Pons (tissue), 1 donor: ENCODE data around the gene DDX28.
"Not testable (repeated sequence)": the region's sequence is repeated elsewhere in the genome, so short reads cannot be mapped to it uniquely, and the experiment has no call there.

Source experiments
- DNase-seq: peaks from one replicate; pipeline ENCODE4 v3.0.0-alpha.2; 2016; ENCODE audit warnings: low spot score

The DDX28 gene

DNA sequence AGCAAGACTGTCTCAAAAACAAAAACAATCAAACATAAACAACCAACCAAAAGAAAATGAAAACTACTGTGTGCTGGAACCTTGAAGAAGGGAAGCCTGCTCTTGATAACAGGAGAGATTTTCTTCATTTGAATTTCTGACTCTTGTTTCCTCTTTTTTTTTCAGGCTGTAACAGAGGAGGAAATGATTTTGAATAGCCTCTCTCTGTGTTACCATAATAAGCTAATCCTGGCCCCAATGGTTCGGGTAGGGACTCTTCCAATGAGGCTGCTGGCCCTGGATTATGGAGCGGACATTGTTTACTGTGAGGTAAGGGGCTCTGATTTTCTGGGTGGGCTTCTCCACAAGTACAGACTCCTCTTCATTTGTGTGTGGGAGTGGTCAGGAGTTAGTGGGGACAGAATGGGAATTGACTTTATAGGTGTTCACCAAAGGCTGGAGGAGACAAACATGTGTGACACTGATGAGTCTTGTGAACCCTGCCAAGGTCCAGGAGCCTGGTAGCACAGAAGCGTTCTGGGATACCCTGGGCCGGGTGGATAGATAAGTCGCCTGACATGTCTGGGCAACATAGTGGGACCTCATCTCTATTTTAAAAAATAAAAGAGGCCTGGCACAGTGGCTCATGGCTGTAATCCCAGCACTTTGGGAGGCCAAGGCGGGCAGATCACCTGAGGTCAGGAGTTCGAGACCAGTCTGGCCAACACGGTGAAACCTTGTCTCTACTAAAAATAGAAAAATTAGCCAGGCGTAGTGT is 15.0 kb upstream of the DDX28 start:
- no peak for DNase-seq

DNA sequence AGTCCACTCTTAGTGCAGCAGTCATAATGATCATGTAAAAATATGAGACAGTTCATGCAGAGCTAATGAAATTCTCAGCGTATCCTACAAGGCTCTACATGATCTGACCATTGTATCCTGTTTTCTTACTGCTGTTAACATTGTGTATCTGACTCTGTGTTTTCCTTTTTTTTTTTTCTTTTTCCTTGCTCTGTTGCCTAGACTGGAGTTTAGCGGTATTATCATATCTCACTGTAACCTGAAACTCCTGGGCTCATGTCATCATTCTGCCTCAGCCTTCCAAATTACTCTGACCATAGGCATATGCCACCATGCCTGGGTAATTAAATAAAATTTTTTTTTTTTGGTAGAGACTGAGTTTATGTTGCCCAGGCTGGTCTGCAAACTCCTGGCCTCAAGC is 12.2 kb upstream of the DDX28 start:
- DNase-seq, result no peak

DNA sequence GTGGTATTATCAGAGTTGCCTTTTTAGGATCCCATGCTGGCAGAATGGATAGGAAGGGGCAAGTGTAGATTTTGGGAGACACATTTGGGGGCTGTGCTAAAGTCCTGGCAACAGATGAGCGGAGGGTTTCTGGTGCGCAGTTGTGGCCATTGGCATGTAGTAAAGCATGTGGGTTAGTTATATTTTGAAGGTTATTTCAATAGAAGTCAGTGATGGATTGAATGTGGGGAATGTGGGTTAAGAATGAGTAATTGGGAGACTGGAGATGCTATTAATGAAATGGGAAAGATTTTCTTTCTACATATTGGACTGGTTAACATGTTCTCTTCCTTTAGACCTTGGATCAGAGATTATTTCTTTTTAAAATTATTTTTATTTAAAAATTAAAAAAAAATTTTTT is 10.1 kb upstream of the DDX28 start:
- no peak for DNase-seq

DNA sequence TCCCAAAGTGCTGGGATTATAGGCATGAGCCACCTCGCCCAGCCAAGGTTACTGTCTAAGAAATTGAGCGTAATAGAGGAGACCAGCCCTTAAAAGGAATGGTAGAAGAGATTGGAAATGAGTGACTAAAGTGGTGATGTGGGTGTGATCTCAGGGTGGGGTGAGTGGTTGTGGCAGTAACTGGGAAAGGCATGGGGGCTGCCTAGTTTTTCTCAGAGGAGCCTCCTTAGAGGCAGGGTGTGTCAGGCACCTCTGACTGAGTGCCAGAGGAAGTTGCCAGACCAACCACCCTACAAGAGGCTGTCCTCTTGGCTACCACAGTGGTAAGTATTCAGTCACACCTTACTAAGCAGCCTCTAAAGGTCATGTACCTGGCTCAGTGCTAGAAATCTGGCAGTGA is 8.9 kb upstream of the DDX28 start:
- DNase-seq, result no peak

DNA sequence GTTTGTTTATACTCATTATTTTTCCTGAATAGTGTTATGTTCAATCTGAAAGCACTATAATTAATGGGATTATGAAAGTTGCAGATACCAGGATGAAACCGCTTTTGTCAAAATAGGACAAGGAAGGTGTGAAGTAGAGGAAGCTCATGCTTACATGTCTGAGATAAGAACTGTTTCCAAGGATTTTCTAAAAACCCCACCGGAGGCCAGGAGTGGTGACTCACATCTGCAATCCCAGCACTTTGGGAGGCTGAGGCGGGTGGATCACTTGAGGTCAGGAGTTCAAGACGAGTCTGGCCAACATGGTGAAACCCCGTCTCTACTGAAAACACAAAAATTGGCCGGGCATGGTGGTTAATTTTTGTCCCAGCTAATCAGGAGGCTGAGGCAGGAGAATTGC is 7.1 kb upstream of the DDX28 start:
- not testable (repeated sequence) for DNase-seq

DNA sequence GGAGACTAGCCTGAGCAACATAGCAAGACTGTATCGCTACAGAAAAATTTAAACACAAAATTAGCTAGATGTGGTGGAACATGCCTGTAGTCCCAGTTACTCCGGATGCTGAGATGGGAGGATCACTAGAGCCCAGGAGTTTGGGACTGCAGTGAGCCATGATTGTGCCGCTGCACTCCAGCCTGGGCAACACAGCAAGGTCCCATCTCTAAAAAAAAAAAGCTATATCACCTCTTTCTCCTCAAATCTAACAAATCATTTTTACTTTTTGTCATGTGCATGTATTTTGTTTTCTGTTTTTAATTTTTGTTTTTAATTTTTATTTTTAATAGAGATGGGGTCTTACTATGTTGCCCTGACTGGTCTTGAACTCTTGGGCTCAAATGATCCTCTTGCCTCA is 6.0 kb upstream of the DDX28 start:
- DNase-seq, result no peak

DNA sequence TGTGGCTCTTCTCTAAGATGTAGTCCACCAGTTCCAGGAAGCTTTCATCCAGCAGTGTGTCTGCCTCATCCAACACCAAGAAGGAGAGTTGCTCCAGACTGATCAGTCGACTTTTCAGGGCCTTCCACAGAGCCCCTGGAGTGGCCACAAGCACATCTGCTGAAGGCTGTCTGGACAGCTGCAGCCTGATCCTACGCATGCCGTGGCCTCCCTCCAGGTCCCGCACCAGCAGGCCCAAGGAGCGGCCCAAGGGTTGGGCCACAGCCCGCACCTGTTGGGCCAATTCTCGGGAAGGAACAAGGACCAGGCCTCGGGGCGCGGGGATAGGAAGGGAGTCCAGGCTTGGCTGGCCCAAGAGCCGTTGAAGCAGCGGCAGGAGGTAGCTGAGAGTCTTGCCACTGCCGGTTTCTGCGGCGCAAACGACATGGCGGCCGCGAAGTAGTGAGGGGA is 729 bp downstream of the DDX28 start:
- DNase-seq, result no peak

DNA sequence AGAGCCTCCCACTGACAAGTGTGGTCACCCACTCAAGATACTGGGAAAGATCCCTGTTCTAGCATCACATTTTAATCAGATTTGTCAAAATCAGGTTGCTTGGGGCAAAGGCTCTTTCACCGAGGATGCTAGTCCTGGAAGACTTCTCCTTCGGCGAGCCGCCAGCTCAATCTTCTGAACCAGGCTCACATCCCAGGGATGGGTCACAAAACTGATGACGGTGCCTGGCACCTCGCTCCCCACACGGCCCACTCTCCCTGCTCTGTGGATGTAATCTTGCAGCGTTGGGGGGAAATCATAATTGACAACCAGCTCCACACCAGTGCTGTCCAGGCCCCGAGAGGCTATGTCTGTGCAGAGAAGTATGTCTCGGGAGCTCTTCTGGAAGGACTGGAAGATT is 1.5 kb downstream of the DDX28 start:
- no peak for DNase-seq

DNA sequence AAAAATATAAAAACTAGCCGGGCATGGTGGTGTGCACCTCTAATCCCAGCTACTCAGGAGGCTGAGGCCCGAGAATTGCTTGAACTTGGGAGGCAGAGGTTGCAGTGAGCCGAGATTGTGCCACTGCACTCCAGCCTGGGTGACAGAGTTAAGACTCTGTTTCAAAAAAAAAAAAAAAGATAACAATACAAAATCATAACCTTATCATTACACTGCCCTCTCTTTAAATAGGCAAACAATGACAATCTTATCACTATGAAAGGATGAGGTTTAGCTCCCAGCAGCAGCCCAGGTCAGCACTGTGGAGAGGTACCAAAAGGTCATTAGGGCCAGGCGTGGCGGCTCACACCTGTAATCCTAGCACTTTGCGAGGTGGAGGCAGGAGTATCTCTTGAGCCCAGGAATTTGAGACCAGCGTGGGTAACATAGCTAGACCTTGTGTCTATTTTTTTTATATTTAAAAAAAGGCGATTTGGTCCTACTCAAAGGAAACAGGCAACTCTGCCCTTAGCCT is 3.8 kb downstream of the DDX28 start:
- no peak for DNase-seq

DNA sequence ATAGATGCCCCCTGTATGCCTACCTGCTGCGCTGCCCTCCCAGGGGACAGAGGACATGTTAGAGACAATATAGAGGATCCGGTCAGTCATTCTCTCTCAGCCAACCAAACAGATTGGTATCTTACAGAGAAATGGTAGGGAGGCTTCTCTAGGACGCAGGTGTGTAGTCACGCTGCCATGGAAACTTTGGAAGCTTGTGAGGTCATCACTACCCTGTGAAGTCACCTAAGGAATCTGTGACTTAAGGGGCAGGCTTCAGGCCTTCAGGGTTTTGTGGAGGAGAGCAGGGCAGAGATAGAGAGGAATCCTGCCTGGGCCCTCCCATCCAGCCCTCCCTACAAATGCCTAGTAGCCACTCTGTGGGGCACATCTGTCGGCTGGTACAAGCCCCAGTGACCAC is 7.4 kb downstream of the DDX28 start, which contains the start of gene DPEP2NB:
DPEP2NB (minus strand) TSS at position 231 of the 400 bp plus-strand sequence; CDS start at position 90, 141 bp downstream.
- DNase-seq, result no peak

DNA sequence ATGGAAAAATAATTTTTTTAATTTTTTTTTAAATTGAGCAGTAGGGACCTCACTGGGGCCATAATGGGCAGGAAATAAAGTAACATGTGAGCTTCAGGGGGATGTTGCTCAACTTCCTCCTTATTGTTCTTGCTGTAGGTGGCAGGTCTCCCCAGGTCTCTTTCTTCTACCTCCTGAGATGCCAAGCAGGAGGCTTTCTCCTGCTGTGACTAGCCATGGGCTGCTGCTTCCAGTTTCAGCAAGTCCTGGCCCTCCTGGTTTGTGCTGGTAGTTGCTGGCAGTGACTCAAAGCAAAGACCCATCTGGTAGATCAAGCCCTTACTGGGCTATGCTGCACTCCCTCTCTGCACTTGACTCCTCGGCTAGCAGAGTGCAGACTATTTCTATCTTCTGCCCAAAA is 9.6 kb downstream of the DDX28 start:
- no peak for DNase-seq

DNA sequence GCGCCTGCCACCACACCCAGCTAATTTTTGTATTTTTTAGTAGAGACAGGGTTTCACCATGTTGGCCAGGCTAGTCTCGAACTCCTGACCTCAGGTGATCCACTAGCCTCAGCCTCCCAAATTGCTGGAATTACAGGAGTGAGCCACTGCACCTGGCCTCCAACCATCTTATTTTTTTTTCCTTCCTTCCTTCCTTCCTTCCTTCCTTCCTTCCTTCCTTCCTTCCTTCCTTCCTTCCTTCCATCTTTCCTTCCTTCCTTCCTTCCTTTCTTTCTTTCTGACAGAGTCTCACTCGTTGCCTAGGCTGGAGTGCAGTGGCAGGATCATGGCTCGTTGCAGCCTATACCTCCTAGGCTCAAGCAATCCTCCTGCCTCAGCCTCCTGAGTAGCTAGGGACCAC is 13.2 kb downstream of the DDX28 start:
- not testable (repeated sequence) for DNase-seq

DNA sequence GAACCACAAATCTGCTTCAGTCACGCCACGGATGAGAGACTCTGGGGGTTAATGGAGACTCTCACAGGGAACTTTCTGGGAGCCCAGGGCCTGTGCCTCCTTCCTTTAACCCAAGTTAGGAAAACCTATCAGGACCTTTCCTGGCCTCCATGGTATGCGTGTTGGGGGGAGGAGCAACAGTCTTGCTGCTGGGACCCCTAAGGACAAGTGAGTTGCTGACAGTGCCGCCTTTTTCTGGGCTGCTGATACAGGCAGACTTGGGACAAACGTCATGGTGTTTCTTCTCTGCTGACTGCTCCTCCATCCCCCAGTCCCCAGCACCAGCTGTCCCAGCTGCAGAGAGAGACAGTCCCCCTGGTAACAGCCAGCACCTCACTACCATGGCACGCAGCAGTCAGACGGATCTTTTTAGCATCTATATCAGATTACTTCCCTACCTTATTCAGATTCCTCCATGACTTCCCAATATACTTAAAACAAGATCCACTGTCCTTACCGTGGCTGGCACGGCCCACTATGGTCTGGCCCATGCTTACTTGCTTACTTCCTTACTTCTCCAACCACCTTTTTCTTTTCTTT is 13.8 kb downstream of the DDX28 start:
- no peak for DNase-seq

DNA sequence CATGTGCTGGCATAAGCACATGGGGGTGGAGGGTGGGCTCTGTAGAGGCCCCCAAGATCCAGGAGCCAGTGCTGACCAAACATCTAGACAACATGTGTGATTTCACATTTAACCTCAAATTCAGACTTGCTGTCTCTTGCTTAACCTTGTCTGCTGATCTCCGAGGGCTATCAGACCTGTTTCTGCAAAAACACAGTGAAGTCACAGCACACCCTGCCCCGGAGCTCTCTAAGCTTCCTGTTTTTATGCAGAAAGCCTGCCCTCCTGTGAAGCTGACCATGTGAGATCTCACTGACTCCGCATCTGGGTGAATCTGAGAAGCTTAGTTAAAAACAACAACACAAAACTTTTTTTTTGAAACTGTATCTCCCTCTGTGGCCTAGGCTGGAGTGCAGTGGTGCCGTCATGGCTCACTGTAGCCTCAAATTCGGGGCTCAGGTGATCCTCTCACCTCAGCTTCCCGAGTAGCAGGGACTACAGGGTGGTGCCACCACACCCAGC is 17.2 kb downstream of the DDX28 start:
- peak; percentile 78 for DNase-seq

DNA sequence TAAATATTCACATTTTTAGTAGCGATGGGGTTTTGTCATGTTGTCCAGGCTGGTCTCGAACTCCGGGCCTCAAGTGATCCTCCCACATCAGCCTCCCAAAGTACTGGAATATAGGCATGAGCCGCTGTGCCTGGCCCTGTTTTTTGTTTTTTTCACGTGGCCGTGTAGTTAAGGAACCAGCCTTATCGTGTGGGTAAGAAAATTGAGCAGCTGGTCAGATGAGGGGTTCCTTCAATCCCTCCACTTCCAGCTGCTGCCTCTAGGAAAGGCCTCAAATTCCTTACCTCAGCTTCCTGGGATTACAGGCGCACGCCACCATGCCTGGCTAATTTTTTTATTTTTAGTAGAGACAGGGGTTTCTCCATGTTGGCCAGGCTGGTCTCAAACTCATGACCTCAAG is 17.8 kb downstream of the DDX28 start:
- no peak for DNase-seq

DNA sequence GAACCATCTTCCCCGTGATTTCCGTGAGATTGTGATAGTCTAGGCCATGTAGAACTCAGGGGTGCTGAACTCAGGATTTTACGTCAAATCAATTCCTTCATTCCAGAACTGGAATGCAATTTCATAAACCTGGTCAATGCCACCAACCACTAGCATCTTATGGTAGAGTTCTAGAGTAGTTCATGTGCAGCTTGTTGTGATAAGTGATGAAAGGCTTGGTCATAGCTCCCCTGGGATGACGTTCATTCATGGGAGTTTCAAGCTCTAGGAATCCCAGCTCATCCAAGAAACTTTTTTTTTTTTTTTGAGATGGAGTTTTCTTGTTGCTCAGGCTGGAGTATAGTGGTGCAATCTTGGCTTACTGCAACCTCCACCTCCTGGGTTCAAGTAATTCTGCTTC is 20.0 kb downstream of the DDX28 start:
- no peak for DNase-seq

DNA sequence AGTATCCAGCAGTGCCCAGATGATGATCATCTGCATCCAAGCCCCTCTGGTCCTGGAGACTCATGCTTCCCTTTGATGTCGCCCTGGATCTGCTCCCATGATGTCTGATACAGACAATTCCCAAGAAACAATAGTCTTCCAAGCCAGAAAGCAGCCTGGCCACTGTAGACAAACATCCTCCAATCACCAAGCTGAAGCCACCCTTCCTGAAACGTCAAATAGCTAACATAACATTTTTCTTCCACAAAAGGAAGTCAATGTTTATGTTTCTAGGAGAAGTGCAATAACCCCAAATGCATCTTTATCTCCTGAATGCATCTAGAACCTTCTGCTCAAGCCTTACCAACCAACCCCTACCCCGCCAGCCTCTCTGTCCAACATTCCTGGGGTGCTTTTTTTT is 22.6 kb downstream of the DDX28 start:
- DNase-seq, result peak; percentile 9

DNA sequence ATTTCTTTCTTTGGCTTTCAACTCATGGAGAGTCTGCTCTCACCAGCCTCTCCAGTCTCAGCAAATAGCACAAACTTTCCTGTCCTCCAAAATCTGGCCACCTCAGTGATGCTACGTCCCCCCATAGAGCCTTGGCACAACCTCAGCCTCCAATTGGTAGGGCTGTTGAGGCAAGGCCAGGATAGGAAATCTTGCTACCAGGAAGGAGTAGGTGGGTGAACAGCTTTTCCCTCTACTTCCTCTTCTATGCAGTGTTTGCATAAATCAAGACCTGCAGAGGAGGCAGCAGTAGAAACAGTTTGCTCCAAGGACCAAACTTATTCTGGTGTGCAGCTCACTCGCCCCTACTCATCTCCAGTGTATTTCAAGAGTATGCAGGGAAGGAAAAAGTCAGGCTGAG is 23.0 kb downstream of the DDX28 start:
- no peak for DNase-seq

DNA sequence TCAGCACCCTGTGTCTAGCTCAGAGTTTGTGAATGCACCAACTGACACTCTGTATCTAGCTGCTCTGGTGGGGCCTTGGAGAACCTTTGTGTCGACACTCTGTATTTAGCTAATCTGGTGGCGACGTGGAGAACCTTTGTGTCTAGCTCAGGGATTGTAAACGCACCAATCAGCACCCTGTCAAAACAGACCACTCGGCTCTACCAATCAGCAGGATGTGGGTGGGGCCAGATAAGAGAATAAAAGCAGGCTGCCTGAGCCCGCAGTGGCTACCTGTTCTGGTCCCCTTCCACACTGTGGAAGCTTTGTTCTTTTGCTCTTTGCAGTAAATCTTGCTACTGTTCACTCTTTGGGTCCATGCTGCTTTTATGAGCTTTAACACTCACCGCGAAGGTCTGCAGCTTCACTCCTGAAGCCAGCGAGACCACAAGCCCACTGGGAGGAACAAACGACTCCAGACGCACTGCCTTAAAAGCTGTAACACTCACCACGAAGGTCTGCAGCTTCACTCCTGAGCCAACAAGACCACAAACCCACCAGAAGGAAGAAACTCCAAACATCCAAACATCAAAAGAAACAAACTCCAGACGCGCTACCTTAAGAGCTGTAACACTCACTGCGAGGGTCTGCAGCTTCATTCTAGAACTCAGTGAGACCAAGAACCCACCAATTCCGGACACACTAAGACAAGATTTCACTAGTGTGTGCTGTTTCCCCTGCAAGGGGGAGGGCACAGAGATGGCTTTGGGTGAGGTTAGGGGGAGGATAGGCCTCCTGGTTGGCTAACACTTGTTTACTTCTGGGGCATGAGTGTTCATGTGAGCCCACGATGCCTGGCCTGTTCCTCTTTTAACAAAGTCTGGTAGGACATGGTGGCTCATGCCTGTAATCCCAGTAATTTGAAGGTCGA is 24.0 kb downstream of the DDX28 start, which contains the start of gene DPEP2:
DPEP2 (minus strand) TSS at position 706 of the 910 bp plus-strand sequence. CDS start 6,272 bp downstream, outside the sequence.
- DNase-seq, result peak; percentile 71

DNA sequence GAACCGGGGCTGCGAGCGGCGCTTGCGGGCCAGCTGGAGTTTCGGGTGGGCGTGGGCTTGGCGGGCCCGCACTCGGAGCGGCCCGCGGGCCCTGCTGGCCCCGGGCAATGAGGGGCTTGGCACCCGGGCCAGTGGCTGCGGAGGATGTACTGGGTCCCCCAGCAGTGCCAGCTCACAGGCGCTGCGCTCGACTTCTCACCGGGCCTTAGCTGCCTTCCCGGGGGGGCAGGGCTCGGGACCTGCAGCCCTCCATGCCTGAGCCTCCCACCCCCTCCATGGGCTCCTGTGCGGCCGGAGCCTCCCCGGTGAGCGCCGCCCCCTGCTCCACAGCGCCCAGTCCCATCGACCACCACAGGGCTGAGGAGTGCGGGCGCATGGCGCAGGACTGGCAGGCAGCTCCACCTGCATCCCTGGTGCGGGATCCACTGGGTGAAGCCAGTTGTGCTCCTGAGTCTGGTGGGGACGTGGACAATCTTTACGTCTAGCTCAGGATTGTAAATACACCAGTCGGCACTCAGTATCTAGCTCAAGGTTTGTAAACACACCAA is 24.7 kb downstream of the DDX28 start:
- not testable (repeated sequence) for DNase-seq

DNA sequence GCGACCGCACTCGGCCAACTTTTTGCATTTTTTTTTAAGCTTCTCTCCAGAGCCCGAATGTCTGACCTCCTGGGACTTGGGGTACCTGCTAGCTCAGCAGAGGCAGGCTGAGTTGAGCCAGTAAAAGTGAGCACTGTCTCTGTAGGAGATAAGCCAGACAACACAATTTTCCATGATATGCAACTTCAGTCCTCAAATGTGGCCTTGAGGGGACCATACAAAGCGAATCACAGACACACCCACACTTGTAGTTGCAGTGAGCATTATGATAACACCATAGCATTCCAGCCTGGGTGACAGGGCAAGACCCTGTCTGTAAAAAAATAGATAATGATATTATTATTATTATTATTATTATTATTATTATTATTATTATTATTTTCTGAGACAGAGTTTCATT is 26.4 kb downstream of the DDX28 start:
- no peak for DNase-seq

DNA sequence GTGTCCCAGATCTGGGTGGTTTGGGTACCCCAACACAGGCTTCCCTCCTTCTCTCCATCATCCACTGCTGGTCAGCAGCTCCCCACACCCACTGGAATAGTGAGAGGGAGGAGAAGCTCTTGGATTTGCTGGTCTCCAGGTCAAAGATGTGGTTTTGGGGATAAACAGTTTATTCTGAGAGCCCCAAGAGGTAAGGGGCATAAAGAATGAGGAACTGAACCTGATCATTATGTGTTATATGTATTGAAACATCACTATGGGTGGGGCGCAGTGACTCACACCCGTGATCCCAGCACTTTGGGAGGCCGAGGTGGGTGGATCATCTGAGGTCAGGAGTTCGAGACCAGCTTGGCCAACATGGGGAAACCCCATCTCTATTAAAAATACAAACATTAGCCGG is 27.6 kb downstream of the DDX28 start:
- no peak for DNase-seq
